ENCODE measurements around the gene TK2.
"Not testable (repeated sequence)": the region's sequence is repeated elsewhere in the genome, so short reads cannot be mapped to it uniquely, and the experiment has no call there.

TK2 gene

DNA sequence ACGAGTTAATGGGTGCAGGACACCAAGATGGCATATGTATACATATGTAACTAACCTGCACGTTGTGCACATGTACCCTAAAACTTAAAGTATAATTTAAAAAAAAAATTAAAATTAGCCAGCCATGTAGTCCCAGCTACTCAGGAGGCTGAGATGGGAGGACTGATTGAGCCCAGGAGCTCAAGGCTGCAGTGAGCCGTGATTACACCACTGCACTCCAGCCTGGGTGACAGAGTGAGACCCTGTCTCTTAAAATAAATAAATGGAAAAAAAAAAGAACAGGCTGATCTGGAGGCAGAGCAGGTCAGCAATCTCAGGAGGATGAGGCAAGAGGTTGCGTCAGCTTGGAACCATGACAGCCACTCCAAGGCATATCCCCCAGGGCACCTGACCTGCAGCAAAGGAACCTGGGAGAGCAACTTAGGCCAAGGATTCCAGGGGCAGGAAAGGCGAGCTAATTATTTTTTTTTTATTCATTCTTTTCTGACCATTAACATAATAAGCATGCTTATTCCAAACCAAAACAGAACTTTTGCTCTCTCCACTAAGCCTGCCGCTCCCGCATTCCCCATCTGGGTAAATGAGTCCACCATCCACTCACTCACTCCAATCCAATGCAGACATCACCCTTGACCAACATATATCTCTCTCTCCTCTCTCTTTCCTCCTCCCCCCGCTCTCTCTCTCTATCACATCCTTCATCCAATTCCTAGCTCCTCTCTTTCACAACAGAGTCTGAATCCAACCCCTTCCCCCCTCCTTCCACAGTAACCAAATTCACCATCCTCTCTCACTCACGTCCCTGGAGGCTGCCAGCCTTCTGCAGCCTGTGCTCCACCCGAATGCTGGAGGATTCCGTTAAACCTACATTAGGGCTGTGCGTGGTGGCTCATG is 47.7 kb downstream of the TK2 start:
- DNase-seq = no peak

DNA sequence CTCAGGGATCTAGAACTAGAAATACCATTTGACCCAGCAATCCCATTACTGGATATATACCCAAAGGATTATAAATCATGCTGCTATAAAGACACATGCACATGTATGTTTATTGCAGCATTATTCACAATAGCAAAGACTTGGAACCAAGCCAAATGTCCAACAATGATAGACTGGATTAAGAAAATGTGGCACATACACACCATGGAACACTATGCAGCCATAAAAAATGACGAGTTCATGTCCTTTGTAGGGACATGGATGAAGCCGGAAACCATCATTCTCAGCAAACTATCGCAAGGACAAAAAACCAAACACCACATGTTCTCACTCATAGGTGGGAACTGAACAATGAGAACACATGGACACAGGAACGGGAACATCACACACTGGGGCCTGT is 48.4 kb downstream of the TK2 start:
- DNase-seq = not testable (repeated sequence)

- not testable (repeated sequence) for DNase-seq
Observed at GRCh38 chr16:66497921-66498320, 52.0 kb downstream of the TK2 start.

- not testable (repeated sequence) for DNase-seq
Observed at GRCh38 chr16:66496226-66496625, 53.7 kb downstream of the TK2 start.

- DNase-seq = no peak
Observed at GRCh38 chr16:66495440-66495839, 54.5 kb downstream of the TK2 start.

GRCh38 chr16:66494916-66495315 is 55.0 kb downstream of the TK2 start:
- no peak for DNase-seq

- no peak for DNase-seq
Observed at GRCh38 chr16:66493490-66494401, 56.2 kb downstream of the TK2 start.

GRCh38 chr16:66491716-66492064 is 58.2 kb downstream of the TK2 start:
- no peak for DNase-seq

DNA sequence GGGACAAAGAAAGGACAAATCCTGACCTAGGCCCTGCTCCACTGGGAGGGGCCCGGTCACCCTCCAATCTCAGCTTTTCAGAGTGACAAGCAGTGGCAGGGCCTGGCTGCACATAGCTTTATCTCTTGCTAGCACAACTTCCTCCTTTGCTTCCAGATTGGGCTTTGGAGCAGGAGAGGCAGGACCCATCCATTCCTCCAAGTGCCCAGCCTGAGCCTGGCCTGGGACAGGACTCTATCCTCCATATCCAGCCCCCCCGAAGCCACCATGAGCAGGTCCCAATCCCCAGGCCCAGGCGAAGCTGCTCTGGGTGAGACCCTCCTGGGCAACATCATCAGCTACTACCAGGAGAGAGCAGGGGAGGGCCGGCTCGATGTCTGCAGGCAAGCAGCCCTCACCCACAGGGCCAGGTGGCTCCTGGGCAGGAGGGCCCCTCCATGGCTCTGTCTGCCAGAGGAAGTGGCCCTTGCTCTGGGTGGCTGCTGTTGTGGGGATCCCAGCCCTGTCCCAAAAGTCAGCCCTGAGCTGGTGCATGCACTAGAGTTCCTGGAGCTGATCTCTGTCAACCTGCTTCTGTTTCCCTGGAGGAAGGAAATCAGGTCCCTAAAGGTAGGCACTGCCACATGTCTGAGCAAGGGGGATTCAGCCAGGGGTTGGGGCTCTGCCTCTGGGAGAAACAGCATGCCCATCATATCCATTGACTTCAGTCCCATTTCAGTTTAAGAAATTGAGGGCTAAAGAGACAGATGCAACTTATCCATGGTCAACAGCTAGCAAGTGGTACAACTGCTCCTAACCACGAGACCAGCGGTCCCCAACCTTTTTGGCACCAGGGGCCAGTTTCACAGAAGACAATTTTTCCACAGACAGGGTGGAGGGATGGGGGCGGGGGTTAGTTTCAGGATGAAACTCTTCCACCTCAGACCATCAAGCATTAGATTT is 58.9 kb downstream of the TK2 start:
- DNase-seq = no peak

GRCh38 chr16:66489818-66490217 is 60.1 kb downstream of the TK2 start:
- DNase-seq = no peak

GRCh38 chr16:66489385-66489784 is 60.5 kb downstream of the TK2 start:
- DNase-seq = no peak

DNA sequence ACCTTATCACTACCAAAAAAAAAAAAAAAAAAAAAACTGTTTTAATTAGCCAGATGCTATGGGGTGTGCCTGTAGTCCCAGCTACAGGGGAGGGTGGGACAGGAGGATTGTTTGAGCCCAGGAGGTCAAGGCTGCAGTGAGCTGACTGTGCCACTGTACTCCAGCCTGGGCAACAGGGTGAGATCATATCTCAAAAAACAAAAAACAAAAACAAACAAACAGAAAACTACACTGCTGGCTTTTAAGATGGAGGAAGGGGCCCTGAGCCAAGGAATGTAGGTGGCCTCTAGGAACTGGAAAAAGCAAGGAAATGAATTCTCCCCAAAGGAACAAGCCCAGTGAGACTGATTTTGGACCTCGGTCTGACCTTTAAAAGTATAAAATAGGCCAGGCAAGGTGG is 61.4 kb downstream of the TK2 start:
- DNase-seq = no peak

DNA sequence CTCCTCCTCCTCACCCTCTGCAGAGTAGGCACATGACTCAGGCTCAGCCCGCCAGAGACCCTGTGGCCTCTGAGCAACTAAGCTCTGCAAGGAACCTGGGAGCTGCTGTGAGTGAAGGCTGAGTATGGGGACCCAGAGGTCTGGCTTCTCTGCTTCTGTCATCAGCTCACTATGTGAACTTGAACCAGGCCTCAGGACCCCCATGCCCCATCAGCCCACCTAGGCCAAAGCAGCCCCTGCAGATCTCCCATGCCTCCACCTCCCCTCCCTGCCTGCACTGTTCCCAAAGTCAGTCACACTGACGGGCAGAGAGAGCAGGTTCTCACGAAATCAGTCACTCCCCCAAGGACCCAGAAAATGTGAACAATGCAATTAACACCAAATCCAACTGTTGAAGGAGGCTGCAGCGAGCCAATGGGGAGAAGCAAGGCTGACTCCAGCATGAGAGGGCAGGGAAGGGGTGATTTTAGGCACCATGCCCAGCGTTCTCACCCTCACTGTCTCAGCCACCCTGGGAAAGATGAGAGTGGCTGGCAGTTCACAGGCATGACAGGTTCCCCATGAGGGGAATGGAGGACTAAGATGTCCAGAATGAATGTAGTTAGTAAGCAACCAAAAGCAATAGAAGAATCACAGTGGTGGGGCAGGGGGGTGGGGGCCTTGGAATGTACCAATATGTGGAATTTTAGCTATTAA is 62.2 kb downstream of the TK2 start:
- no peak for DNase-seq

DNA sequence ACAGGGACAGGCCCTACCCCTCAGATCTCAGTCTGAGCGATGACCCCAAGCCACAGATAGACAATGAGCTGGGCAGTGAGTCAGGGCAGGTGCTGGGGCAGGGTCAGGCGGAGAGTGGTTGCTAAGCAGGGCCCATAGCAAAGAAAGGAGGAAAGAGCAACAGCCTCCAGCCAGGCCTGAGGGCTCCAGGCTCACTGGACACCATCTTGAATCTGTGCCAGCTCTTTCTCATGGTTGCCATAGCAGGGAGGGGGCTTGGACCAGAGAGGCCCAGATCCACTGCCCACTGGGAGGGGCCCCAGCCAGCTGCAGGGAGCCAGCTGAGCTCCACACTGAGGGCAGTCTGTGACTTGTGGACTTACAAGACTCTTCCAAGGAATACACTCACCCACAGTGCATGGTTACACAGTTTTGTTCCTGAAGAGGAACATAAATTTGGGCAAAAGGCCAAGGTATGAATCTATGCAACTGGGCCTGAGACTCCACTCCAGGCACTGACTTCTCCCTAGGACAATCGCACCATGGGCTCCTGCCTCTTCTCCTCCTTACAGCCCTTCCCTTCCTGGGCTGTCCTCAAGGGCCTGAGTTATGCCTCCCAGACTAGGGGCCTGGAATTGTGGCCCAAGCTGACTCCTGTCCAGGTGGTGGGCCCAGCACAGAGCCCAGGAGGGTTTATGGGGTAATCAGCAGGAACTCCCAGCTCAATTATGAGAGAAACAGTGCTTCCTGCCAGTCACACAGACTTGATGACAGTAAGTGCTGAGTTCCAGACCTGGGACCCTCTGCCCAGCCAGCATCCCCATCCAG is 62.9 kb downstream of the TK2 start:
- no peak for DNase-seq

- DNase-seq = no peak
Observed at GRCh38 chr16:66486199-66486772, 63.6 kb downstream of the TK2 start.

GRCh38 chr16:66485376-66485775 is 64.5 kb downstream of the TK2 start:
- DNase-seq = no peak

- DNase-seq = no peak
Observed at GRCh38 chr16:66484453-66485213, 65.3 kb downstream of the TK2 start.

DNA sequence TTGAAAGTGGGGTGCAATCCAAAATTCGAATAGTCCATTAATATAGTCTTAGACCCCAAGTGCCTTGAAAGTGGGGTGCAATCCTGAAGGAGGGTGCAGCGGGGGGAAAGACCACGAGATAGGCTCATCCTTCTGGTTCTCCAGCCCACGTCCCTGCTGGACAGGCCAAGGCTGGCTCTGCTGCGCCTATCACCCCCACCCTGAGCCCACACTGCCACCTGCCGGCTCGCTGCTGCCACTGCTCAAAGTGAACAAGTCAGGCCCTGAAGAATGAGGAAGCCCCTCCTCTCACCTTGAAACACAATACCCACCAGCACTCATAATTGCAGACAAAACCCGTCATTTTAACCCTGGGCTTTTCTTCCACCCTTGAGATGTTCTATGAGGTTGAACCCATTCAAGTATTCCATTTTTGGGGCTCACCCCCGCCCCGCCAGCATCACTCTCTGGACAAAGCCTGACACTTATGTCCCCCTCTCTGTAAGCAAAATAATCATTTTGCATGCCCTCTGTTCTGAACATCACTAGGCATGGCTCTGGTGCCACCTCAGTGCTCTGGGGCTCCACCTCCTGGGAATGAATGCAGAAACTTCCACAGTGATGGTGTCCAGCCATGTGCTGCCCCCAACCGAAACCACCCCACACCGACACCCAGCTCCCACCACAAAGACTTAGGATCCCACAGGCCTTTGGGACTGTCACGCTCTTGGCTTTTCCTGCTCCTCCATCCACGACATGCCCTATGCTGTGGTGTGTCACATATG is 66.1 kb downstream of the TK2 start:
- peak; percentile 75 for DNase-seq

- no peak for DNase-seq
Observed at GRCh38 chr16:66481943-66482390, 68.0 kb downstream of the TK2 start.

Data from stimulated activated CD4-positive, alpha-beta T cell treated with anti-CD3 and anti-CD28 coated beads, Interleukin-12 subunit alpha, Interleukin-12 subunit beta, amount 100 ng/mL, for 4 hours (primary cell).